ENCODE measurements around the gene MLEC.

MLEC gene

GRCh38 chr12:120697344-120697743, 10.4 kb downstream of the MLEC start:
- ATAC-seq (no peak), DNase-seq (no peak)
- H3K4me1 Mint-ChIP-seq: peaks cover 6% of the 10 kb centered on the region
- H3K27me3 Mint-ChIP-seq: no peaks in the 10 kb centered on the region
- H3K9me3 Mint-ChIP-seq: no peaks in the 10 kb centered on the region
- no peak overlapping the region for H3K4me3 Mint-ChIP-seq
- peaks cover 47% of the 10 kb centered on the region for H3K36me3 Mint-ChIP-seq (ENCODE audit: low read depth)
- H3K27ac Mint-ChIP-seq: no peak overlapping the region

- H3K4me1 Mint-ChIP-seq: no peaks in the 10 kb centered on the region
- H3K4me3 Mint-ChIP-seq: no peak overlapping the region
- peaks cover 42% of the 10 kb centered on the region for H3K36me3 Mint-ChIP-seq (ENCODE audit: low read depth)
- H3K27ac Mint-ChIP-seq: no peak overlapping the region
- DNase-seq: no peak
- no peak for ATAC-seq
- no peaks in the 10 kb centered on the region for H3K27me3 Mint-ChIP-seq
- no peaks in the 10 kb centered on the region for H3K9me3 Mint-ChIP-seq
Observed at GRCh38 chr12:120698665-120699064, 11.7 kb downstream of the MLEC start.

DNA sequence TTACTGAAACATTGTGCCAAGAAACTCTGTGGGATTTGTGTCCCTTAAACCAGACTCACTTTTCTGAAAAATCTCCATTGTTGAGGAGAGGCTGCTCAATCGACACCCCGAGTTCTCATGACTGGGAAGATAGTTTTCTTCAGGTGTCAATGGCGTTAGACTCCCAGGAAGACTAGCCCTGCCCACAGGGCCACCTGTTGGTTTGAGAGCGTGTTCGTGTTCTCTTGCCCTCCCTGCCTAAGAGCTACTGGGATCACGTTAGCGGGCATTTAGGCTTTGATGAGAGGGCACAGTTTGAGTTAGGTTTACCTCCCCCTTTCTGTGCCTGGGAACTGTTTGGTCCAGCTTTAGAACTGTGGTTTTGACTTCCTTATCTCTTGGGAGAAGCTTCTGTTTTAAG, 12.6 kb downstream of the MLEC start:
- Mint-ChIP-seq H3K4me3 (no peak overlapping the region), H3K27me3 (no peaks in the 10 kb centered on the region), H3K36me3 (ENCODE audit: low read depth) (peaks cover 38% of the 10 kb centered on the region), H3K27ac (no peak overlapping the region), H3K4me1 (no peaks in the 10 kb centered on the region), H3K9me3 (no peaks in the 10 kb centered on the region)
- no peak for DNase-seq
- no peak for ATAC-seq

- DNase-seq (no peak), ATAC-seq (no peak)
- Mint-ChIP-seq H3K36me3 (ENCODE audit: low read depth) (peaks cover 31% of the 10 kb centered on the region), H3K9me3 (no peaks in the 10 kb centered on the region), H3K4me3 (no peak overlapping the region), H3K4me1 (no peaks in the 10 kb centered on the region), H3K27me3 (no peaks in the 10 kb centered on the region), H3K27ac (no peak overlapping the region)
Observed at GRCh38 chr12:120700886-120701285, 13.9 kb downstream of the MLEC start.

- Mint-ChIP-seq H3K36me3 (ENCODE audit: low read depth) (peaks cover 17% of the 10 kb centered on the region), H3K4me1 (no peaks in the 10 kb centered on the region), H3K4me3 (no peak overlapping the region), H3K27ac (no peak overlapping the region), H3K27me3 (no peaks in the 10 kb centered on the region), H3K9me3 (no peaks in the 10 kb centered on the region)
- DNase-seq (no peak), ATAC-seq (no peak)
Observed at GRCh38 chr12:120702637-120703036, 15.7 kb downstream of the MLEC start.

DNA sequence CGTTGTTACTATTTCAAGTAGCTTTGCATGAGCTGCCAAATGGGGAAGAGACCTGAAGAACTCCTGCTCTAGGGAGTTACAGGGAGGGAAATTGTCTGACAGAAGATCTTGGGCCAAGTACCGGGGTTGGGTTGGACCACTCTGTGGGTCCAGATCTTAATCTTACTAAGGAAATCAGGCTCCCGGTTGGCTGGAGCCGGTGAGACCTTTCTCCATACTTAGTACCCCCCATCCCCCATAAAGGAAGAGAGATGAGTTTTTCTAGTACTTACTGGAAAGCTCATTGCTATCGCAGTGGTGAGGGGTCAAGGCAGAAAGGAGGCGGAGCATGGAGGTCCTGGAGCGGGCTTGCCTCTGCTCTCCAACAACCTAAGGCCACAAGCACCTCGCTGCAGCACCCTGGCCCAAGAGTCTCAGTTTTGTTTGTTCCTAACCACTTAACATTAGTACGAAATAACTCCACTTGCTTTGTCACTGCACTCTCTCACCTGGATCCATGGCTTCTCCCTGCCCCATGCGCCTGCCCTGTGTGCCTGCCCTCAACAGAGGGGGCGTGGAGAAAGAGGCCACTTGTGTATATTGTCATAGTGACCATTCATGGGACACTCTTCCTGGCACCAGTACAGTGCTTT, 16.5 kb downstream of the MLEC start:
- Mint-ChIP-seq H3K27me3 (no peaks in the 10 kb centered on the region), H3K9me3 (no peaks in the 10 kb centered on the region), H3K27ac (no peak overlapping the region), H3K36me3 (ENCODE audit: low read depth) (peaks cover 17% of the 10 kb centered on the region), H3K4me3 (no peak overlapping the region), H3K4me1 (no peaks in the 10 kb centered on the region)
- DNase-seq (no peak), ATAC-seq (no peak)

DNA sequence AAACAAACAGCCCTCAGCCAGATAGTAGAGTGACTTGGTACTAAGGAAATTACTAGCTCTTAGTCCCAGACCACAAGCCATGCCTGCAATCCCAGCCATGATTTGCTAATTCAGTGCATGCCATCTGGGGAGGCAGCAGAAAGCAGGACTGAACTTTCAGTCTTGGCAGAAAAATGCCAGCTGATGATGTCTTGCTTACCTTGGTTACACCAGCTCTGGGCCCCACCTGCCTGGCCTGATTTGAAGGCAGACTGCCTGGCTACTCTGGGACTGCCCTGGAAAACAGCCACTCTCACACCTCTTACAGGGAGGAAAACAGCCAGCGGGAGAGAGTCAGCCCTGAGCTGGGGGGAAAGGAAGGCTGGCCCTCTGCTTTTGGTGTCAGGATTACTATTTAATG, 18.7 kb downstream of the MLEC start:
- Mint-ChIP-seq H3K27me3 (no peaks in the 10 kb centered on the region), H3K4me3 (no peak overlapping the region), H3K4me1 (peaks cover 6% of the 10 kb centered on the region), H3K27ac (no peak overlapping the region), H3K36me3 (ENCODE audit: low read depth) (peaks cover 9% of the 10 kb centered on the region), H3K9me3 (no peaks in the 10 kb centered on the region)
- ATAC-seq (no peak), DNase-seq (no peak)

DNA sequence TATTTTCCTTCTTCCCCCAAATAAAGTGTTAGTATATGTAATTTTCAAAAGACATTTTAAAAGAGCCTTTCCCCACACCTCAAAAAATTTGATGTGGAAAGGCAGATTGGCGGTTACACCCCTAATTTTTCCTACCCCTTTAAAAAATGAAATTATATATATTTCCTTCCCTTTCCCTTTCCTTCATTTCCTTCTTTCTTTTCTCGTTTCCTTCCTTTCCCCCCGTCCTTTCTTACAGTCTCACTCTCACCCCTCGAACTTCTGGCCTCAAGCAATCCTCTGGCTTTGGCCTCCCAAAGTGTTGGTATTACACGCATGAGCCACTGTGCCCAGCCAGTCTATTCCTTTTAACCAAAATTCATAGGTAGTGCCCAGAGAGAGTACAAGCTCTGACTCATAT, 19.1 kb downstream of the MLEC start:
- H3K4me3 Mint-ChIP-seq: no peak overlapping the region
- no peak for DNase-seq
- no peak overlapping the region for H3K27ac Mint-ChIP-seq
- H3K36me3 Mint-ChIP-seq (ENCODE audit: low read depth): peaks cover 7% of the 10 kb centered on the region
- no peaks in the 10 kb centered on the region for H3K27me3 Mint-ChIP-seq
- H3K4me1 Mint-ChIP-seq: peaks cover 7% of the 10 kb centered on the region
- no peaks in the 10 kb centered on the region for H3K9me3 Mint-ChIP-seq
- ATAC-seq: no peak

DNA sequence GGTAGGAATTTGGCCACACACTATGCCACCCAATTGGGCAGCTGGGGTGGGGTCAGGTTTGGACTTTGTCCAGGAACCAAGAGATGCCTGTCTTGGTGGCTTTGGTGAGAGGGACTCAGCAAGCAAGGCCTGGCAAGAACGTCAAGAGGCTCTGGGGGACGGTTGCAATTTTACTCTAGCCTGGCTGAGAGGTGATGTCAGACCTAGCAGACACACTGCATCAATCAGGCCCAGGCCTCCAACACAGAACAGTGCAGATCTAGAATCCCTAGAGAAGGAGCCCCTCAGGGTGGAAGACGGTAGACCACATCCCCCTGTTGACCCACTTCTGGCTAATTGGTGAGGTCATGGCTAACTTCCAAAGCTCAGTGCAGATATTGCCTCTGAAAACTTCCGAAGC, 21.7 kb downstream of the MLEC start:
- H3K27me3 Mint-ChIP-seq: no peaks in the 10 kb centered on the region
- peaks cover 25% of the 10 kb centered on the region for H3K4me1 Mint-ChIP-seq
- peaks cover 9% of the 10 kb centered on the region for H3K36me3 Mint-ChIP-seq (ENCODE audit: low read depth)
- ATAC-seq: no peak
- H3K9me3 Mint-ChIP-seq: no peaks in the 10 kb centered on the region
- H3K4me3 Mint-ChIP-seq: no peak overlapping the region
- no peak overlapping the region for H3K27ac Mint-ChIP-seq
- DNase-seq: no peak

DNA sequence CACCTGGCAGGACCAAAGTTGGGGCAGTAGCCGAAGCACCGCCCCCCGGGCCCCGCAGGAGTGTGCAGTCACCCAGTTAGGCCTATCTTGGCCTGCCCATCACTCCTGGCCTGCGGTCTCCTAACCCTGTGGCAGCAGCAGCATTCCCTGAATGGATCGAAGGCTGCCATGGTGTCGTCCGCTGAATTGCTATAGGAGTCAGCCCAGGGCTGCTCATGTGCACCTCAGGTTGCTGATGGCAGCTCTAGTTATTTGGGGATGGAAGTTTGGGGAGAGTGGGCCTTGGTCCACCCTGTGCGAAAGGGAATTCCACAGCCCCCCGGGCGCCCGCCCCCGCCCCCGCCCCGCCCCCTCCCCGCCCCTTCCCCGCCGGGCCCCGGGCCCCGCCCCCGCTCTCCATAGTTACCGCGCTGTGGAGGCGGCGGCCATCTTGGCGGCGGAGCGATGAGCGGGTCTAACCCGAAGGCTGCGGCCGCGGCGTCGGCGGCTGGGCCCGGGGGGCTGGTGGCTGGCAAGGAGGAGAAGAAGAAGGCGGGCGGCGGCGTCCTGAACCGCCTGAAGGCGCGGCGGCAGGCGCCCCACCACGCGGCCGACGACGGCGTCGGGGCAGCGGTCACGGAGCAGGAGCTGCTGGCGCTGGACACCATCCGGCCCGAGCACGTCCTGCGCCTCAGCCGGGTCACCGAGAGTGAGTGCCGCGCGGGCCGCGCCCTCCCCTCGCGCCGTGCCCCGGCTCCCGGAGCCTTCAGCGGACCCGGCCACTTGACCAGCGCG, 23.3 kb downstream of the MLEC start, which contains the start of gene UNC119B:
Gene UNC119B, plus strand, starts transcription at position 428 of the 774 bp plus-strand sequence. Its CDS starts 17 bp downstream, at position 445.
- Mint-ChIP-seq H3K27ac (peak within 1 kb of the TSS; percentile 77), H3K9me3 (no peaks in the 10 kb centered on the region), H3K4me1 (peaks cover 29% of the 10 kb centered on the region), H3K4me3 (peak within 1 kb of the TSS; percentile 84), H3K27me3 (no peaks in the 10 kb centered on the region), H3K36me3 (ENCODE audit: low read depth) (peaks cover 20% of the 10 kb centered on the region)
- DNase-seq: peak; percentile 79
- ATAC-seq: peak; percentile 62

DNA sequence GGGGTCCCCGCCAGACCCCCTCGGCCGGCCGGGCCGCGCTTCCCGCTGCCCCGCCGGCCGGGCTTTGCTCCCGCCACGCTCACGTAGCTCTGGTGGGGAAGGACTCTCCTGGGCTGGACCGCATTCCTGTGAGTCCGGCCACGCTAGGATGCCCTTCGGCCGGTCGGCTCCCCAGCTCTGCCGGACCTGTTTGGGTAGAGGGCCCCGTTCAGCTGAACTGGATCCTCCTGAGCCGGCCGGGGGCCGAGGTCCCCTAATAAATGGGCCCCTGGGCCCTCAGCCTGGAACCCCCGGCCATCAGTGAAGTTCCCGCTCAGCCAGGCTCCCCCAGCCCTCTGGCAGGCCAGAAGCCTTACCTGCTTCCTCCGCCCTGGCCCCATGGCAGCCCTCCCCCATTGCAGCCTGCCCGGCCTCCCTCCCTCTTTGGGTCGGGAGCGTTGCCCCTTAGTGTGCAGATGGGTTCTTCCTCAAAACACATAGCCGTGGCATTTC, 23.9 kb downstream of the MLEC start:
- H3K36me3 Mint-ChIP-seq (ENCODE audit: low read depth): peaks cover 20% of the 10 kb centered on the region
- H3K9me3 Mint-ChIP-seq: no peaks in the 10 kb centered on the region
- no peaks in the 10 kb centered on the region for H3K27me3 Mint-ChIP-seq
- DNase-seq: peak; percentile 29
- peak overlapping the region; percentile 77 for H3K27ac Mint-ChIP-seq
- peak overlapping the region; percentile 84 for H3K4me3 Mint-ChIP-seq
- peak; percentile 35 for ATAC-seq
- peaks cover 29% of the 10 kb centered on the region for H3K4me1 Mint-ChIP-seq

DNA sequence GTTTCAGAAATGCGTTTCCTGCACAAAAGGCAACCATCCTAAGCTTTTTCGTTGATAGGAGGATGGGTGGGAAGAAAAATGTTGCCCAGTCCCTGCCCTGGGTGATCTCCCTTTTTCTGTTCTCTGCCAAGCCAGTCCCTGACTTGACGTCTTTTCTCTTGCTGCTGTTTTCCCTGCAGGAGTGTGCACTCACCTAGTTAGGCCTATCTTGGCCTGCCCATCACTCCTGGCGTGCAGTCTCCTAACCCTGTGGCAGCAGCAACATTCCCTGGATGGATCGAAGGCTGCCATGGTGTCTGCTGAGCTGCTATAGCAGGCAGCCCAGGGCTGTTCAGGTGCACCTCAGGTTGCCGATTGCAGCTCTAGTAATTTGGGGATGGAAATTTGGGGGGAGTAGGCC, 24.5 kb downstream of the MLEC start:
- DNase-seq (no peak), ATAC-seq (no peak)
- peaks cover 29% of the 10 kb centered on the region for H3K4me1 Mint-ChIP-seq
- H3K4me3 Mint-ChIP-seq: peak overlapping the region; percentile 84
- H3K36me3 Mint-ChIP-seq (ENCODE audit: low read depth): peaks cover 22% of the 10 kb centered on the region
- H3K9me3 Mint-ChIP-seq: no peaks in the 10 kb centered on the region
- peak overlapping the region; percentile 77 for H3K27ac Mint-ChIP-seq
- no peaks in the 10 kb centered on the region for H3K27me3 Mint-ChIP-seq

DNA sequence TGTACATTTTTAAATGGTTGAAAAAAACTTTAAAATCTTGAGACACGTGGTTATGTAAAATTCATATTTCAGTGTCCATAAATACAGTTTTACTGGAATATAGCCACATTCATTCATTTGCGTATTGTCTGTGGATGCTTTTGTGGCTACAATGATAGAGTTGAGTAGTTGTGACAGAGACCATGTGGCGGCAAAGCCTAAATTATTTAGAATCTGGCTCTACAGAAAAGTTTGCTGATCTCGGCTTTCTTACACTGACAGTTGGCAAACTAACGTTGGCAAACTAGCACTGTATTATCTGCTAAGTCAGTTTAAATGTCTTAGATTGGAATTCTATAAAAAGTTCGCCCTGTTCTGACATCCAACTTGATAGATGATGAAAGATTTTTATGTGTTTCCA, 25.7 kb downstream of the MLEC start:
- H3K4me3 Mint-ChIP-seq: no peak overlapping the region
- H3K36me3 Mint-ChIP-seq (ENCODE audit: low read depth): peaks cover 29% of the 10 kb centered on the region
- no peaks in the 10 kb centered on the region for H3K27me3 Mint-ChIP-seq
- ATAC-seq (no peak), DNase-seq (no peak)
- H3K27ac Mint-ChIP-seq: no peak overlapping the region
- no peaks in the 10 kb centered on the region for H3K9me3 Mint-ChIP-seq
- peaks cover 29% of the 10 kb centered on the region for H3K4me1 Mint-ChIP-seq

DNA sequence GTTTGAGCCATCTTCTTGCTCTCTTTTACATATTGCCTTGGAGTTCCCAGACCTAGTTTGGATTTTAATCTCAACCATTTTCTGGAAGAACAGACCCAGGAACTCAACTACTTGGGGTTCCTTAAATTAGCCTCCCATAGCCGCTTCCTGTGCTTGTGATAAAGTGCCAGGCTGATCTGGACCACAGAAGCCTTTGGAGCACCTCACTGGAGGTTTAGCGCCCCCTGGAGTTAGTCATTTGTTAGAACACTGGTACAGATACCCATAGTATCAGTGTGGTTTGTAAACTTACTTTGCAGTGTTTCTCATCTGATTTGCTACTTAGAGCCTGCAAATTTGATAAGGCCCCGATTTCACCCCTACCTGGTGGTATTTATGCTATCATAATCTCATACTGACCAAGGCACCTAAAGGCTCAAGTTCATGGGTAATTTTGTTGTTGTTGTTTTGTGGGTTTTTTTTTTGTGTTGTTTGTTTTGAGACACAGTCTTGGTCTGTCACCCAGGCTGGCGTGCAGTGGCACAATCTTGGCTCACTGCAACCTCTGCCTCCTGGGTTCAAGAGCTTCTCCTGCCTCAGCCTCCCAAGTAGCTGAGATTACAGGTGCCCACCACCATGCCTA, 27.0 kb downstream of the MLEC start:
- Mint-ChIP-seq H3K4me1 (peaks cover 39% of the 10 kb centered on the region), H3K27ac (peak overlapping the region; percentile 12), H3K9me3 (no peaks in the 10 kb centered on the region), H3K27me3 (no peaks in the 10 kb centered on the region), H3K4me3 (no peak overlapping the region), H3K36me3 (ENCODE audit: low read depth) (peaks cover 40% of the 10 kb centered on the region)
- DNase-seq (peak; percentile 76), ATAC-seq (peak; percentile 72)

DNA sequence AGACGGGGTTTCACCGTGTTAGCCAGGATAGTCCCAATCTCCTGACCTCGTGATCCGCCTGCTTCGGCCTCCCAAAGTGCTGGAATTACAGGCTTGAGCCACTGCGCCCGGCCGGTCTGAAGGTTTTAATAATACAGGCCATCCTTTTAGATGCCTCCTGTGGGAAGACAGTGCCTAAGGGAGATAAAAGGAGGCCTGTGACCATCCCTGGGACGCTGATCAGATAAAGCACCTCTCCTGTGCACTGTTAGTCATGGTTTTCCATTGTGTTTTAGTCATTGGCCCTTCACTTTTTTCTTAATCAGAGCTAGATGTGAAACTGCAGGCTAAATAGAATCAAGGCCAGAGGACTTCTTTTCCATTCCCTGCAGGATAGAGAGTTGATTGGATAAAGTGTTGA, 31.1 kb downstream of the MLEC start:
- H3K9me3 Mint-ChIP-seq: no peaks in the 10 kb centered on the region
- H3K4me3 Mint-ChIP-seq: no peak overlapping the region
- no peaks in the 10 kb centered on the region for H3K27me3 Mint-ChIP-seq
- peaks cover 24% of the 10 kb centered on the region for H3K4me1 Mint-ChIP-seq
- H3K27ac Mint-ChIP-seq: peak overlapping the region; percentile 67
- peaks cover 57% of the 10 kb centered on the region for H3K36me3 Mint-ChIP-seq (ENCODE audit: low read depth)
- DNase-seq (no peak), ATAC-seq (no peak)

Data from activated naive CD8-positive, alpha-beta T cell treated with anti-CD3 and anti-CD28 coated beads, Interleukin-2, amount 50 U/mL, for 24 hours (primary cell).